Right renal pelvis (tissue), 4 donors: ENCODE measurements around the gene ZNF30. TPM values are rescaled to one million over a fixed set of nuclear protein-coding genes. Genes with fewer than 3 reads are reported as not detected.
"Not testable (repeated sequence)": the region's sequence is repeated elsewhere in the genome, so short reads cannot be mapped to it uniquely, and the experiment has no call there.

Experiments
- DNase-seq, 4 donors: peaks; one replicate each; pipeline ENCODE4 v3.0.0-alpha.2; 2013; ENCODE audit warnings: low read depth in 4 of 4, low spot score in 3 of 4, missing footprints in 1 of 4
- polyA plus RNA-seq, 4 donors: library from polyadenylated mRNA; unstranded; fragments of 120-200 nt; gene quantifications; one replicate each; pipeline ENCODE4 v1.2.1, GENCODE V29; 2013; ENCODE audit not compliant: insufficient read length in 4 of 4

Gene ZNF30
- polyA plus RNA-seq, 4 donors, result 5.9 to 7.5 (median 6.7) TPM

GRCh38 chr19:34959021-34959420 lies 32.3 kb downstream of the ZNF30 start:
- DNase-seq, result no peak

DNA sequence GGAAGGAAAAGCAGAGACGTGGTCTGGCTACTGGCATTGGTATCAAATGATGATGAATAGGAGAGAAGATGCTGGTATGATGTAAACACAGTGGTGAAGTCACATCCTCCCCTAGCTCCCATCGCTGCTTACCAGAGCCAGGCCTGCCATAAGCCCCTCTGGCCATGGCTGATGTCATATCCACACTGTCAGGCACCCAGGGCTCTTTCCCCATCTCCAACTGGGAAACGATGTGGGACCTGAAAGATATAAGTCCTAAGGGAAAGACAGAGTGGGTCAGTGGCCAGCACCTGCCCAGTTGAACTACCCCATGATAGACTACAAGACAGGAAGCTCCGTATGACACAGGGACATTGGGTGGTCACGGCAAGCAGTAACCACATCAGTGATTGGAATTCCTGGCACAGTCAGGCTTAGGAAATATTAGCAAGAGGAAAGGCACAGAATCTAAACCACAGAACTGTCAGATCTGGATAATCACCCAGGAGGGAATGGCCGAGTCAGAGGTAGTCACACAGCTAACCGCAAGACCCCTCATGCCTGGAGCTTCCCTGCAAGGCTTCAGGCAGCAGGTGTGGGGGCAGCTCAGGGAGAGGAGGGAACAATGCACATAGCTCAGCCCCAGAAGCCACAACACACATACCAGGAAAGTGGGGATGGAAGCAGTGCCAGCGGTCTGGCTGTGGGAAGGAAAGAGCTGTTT lies 33.6 kb downstream of the ZNF30 start:
- DNase-seq, result no peak

GRCh38 chr19:34960940-34961679 lies 34.4 kb downstream of the ZNF30 start:
- no peak for DNase-seq

- no peak for DNase-seq
These were observed 35.3 kb downstream of the ZNF30 start for GRCh38 chr19:34961775-34962686.

GRCh38 chr19:34962687-34963572 lies 36.2 kb downstream of the ZNF30 start:
- peak in 1 of 4 donors; percentile 7 for DNase-seq

- peak in 3 of 4 donors; percentile 25 to 45 (median 36) for DNase-seq
These were observed 37.1 kb downstream of the ZNF30 start, which contains the start of gene ZNF792 for GRCh38 chr19:34963573-34964406. TSS of gene ZNF792 (minus strand) at chr19:34964229. CDS start at chr19:34963662, 567 bp downstream.

DNA sequence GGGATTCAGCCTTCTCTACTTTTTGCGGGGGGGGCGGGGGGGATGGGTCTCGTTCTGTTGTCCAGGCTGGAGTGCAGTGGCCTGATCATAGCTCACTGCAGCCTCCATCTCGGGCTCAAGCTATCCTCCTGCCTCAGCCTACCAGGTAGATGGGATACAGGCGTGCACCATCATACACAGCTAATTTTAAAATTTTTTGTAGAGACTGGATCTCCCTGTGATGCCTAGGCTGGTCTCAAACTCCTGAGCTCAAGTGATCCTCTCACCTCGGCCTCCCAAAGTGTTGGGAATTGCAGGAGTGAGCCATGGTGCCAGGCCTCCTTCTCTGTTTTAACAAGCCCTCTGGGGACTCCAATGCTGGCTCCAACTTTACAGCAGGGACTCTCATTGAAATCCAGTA lies 37.9 kb downstream of the ZNF30 start:
- no peak for DNase-seq

DNA sequence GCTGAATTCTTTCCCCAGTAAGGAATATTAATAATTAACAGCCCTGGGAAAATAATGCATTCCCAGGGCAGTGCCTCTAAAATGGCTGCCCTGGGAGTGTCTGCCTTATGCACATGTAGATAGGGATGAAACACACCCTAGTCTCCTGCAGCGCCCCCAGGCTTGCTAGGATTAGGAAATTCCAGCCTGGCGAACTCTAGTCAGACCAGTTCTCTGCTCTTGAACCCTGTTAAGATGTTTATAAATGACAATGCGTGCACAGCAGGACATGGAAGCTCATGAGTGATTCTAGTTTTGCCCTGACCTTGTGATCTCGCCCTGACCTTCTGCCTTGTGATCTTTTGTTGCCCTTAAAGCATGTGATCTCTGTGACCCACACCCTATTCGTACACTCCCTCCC lies 38.8 kb downstream of the ZNF30 start:
- not testable (repeated sequence) for DNase-seq

DNA sequence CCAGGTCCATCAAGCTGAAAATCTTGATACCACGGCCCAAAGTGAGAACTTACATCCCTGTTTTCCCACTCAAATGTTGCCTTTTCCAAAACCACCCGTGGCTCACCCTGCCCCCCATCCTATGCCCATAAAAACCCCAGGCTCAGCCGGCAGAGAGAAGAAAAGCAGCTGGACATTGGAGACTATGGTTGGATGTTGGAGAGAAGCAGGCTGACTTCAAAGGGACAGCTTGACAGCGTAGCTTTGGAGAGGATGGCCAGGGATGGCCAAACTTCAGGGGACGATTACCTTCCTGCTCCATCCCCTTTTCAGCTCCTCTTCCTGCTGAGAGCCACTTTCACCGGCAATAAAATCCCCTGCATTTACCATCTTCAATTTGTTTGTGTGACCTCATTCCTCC lies 40.8 kb downstream of the ZNF30 start:
- no peak for DNase-seq

DNA sequence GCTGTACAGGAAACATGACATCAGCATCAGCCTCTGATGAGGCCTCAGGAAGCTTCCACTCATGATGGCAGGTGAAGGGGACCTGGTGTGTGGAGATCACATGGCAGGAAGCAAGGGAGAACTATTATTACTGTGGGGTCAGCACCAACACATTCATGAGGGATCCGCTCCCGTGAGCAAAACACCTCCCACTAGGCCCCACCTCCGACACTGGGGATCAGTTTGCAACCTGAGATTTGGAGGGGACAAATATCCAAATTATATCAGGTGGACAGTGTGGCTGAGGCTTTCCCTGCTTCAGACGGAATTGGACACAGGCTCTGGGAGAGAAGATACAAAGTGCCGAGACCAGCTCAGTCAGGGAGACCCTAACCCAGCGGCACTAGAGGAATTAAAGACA lies 43.0 kb downstream of the ZNF30 start:
- no peak for DNase-seq

GRCh38 chr19:34970185-34970780 lies 43.6 kb downstream of the ZNF30 start:
- not testable (repeated sequence) for DNase-seq

DNA sequence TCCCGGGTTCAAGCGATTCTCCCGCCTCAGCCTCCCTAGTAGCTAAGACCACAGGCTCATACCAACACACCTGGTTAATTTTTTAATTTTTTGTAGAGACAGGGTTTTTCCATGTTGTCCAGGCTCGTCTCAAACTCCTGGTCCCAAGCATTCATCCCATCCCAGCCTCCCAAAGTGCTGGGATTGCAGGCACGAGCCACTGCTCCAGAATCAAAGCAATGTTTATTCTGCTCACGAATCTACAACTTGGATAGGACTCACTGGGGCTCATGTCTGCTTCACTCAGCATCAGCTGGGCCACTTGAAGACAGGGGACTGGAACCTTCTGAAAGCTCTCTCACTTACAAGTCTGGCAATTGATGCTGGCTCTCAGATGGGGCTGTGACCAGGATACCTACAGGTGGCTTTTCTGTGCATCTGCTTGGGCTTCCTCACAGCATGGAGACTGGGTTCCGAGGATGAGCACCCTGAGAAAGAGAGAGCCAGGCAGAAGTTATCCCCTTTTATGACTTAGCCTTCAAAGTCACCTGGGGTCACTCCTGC lies 45.5 kb downstream of the ZNF30 start:
- no peak for DNase-seq

- no peak for DNase-seq
These were observed 47.9 kb downstream of the ZNF30 start for GRCh38 chr19:34974646-34975045.

DNA sequence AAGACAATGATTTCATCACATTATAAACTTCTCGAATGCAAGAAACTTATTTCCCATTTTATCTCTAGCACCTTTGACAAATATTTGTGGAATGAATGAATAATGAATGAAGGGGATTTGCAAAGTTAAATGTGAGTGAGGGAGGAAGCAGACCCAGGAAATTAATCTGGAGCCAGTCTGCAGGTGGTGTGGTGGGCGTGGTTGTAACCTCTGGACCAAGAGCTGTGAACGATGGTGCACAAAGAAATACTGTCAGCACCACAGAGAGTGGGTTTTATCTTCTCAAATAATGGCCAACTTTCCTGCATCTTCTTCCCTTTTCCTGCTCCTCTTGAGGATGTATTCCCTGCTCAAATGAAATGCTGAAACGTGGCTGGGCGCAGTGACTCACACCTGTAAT lies 48.4 kb downstream of the ZNF30 start:
- DNase-seq, result no peak

DNA sequence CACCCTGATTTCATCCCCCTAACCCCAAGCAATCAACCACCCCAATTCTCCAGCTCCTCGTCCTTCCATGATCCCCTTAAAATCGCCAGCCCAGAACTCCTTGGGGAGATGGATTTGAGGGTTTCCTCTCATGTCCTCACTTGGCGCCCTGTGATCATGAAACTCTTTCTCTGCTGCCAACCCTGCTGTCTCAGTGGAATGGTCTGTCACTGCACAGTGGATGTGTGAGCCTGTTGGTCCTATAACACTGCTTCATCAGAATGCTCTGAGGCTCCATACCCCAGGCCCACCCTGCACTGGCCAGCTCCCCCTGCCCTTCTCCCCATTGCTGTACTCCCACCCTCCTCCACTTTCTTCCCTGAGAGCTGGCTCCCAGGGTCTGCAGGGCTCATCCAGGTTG lies 49.9 kb downstream of the ZNF30 start:
- DNase-seq, result no peak

- DNase-seq, result no peak
These were observed 53.3 kb downstream of the ZNF30 start for GRCh38 chr19:34979819-34980640.

- no peak for DNase-seq
These were observed 55.6 kb downstream of the ZNF30 start for GRCh38 chr19:34982275-34982674.

- DNase-seq, result no peak
These were observed 57.1 kb downstream of the ZNF30 start for GRCh38 chr19:34983786-34984185.
